SHP77 (cell line): ENCODE data around the gene PNMA8C.
A peak's percentile ranks its signal among the peaks of the same experiment; 100 is the strongest.
"Not testable (repeated sequence)": the region's sequence is repeated elsewhere in the genome, so short reads cannot be mapped to it uniquely, and the experiment has no call there.

Experiments used
- DNase-seq, 2 experiments: peaks; one replicate each; lab custom pipeline; 2025; lab: John Stamatoyannopoulos, UW

PNMA8C gene

GRCh38 chr19:46388311-46389095 lies 40.2 kb downstream of the PNMA8C start:
- no peak for DNase-seq

- DNase-seq: no peak
These were observed 41.0 kb downstream of the PNMA8C start for GRCh38 chr19:46387713-46388130.

DNA sequence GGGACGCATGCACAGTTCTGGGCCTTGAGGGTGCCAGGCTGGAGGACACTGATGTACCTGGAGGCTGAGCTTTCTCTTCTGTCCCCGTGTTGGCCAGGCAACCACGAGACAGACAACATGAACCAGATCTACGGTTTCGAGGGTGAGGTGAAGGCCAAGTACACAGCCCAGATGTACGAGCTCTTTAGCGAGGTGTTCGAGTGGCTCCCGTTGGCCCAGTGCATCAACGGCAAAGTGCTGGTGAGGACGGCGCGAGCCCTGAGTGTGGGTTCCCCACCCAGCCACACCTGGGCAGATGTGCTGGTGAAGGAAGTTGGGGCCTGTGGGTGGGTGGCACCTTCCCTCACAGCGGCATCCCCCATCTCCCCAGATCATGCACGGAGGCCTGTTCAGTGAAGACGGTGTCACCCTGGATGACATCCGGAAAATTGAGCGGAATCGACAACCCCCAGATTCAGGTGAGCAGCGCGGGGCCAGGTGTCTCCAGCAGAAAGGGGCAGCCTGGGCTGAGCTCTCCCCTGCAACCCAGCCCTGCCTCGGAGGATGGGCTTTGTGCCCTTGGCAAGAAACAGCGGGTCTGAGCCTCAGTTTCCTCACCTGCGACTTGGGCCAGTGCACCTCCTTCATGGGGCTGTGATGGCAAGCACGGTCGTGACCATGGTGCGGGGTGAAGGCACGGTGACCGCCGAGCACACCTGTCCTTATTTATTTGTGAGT lies 41.6 kb downstream of the PNMA8C start:
- no peak for DNase-seq

DNA sequence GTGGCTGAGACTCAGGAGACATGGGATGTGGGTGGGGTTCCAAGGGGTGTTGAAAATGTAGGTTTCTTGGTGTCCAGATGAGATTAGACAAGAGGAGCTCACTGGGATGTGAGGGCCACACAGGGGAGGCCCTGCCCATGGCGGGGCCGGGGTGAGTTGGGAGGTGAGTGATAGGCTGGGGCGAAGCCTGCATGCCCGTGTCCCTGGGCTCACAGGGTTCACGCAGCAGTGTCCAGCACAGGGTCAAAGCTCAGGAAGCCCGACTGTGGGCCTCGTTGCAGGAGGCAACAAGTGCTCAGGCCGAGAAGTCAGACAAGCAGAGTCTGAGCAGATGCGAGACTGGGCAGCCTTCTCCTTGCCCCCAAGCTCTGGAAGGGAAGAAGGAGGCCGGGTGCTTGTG lies 42.6 kb downstream of the PNMA8C start:
- DNase-seq: no peak

DNA sequence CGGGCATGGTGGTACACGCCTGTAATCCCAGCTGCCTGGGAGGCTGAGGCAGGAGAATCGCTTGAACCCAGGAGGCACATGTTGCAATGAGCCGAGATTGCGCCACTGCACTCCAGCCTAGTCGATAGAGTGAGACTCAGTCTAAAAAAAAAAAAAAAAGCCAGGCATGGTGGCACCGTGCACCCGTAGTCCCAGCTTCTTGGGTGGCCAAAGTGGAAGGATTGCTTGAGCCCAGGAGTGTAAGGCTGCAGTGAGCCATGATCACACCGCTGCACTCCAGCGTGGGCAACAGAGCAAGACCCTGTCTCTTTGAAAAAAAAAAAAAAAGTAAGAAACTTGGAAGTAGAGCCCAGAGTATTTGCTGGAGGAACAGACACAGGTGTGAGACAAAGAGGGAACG lies 43.1 kb downstream of the PNMA8C start:
- no peak for DNase-seq

GRCh38 chr19:46384396-46384795 lies 44.3 kb downstream of the PNMA8C start:
- no peak for DNase-seq

- DNase-seq: no peak
These were observed 44.9 kb downstream of the PNMA8C start for GRCh38 chr19:46383846-46384245.

- no peak for DNase-seq
These were observed 45.4 kb downstream of the PNMA8C start for GRCh38 chr19:46383171-46383815.

DNA sequence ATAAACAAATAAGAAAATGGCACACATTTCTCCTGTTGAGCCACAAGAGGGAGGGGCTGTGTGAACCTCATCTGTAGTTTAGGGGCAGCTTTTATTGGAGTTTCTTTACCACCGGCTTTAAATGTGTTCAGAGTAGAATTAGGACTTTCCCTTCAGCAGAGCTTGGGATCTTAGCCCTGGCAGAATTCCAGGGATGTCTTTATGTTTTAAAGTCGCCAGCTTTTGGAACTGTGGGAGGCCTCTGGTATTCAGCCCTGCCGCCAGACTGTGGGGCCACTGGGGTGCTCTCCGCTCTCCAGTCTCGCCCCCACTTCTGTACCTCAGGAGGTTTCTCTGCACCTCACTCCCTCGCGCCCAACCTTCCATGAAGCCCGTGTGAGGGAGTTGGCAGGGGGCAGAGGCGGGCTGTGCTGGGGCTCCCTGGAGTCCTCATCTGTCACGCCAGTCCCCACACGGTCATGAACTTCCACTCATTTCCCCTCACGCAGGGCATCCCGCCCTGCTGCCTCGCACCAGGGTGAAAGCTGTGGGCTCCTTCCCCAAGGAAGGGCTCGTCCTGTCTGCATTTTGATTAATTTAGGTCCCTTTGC lies 46.9 kb downstream of the PNMA8C start:
- no peak for DNase-seq

GRCh38 chr19:46381346-46381745 lies 47.4 kb downstream of the PNMA8C start:
- DNase-seq: no peak

- no peak for DNase-seq
These were observed 48.0 kb downstream of the PNMA8C start for GRCh38 chr19:46380690-46381089.

DNA sequence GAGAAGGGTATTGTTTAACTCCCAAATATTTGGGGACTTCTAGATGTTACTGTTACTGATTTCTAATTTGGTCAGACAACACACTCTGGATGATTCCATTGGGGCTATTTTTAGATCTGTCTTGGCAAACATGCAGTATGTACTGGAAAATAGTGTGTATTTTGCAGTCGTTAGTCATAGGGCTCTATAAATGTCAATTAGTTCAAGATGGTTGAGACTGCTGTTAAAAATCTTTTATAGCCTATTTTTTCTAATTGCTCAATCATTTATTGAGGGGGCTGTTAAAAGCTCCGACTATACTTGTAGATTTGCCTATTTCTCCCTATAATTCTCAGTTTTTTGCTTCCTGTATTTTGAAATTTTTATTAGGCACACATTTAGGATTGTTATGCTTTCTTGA lies 50.5 kb downstream of the PNMA8C start:
- peak in 1 of 2 experiments; percentile 19 for DNase-seq

GRCh38 chr19:46376241-46377153 lies 52.2 kb downstream of the PNMA8C start:
- DNase-seq: no peak

DNA sequence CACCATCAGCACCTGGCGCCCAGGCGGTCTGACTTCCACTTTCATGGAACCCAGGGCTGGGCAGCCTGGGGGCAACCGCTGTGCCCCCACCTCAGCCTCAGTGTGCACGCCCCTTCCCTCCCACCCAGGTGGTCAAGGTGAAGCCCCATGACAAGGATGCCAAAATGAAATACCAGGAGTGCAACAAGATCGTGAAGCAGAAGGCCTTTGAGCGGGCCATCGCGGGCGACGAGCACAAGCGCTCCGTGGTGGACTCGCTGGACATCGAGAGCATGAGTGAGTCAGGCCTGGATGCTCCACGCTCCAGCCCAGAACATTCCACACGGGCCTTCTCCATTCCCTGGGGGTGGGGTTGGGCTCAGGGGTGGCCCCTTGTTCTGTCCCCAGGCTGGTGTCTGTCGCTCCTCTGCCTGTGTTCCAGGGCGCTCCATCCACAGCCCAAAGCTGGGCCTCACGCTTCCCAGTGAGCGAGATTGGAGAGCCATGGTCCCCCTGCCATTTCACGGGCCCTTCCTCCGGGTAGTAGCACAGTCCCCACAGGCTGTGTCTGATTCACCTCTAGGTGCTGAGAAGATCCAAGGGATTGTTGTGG lies 53.2 kb downstream of the PNMA8C start:
- DNase-seq: not testable (repeated sequence)
